Caco-2 (cell line): ENCODE measurements around the gene ZBTB16. TPM values are rescaled to one million over a fixed set of nuclear protein-coding genes. Genes with fewer than 3 reads are reported as not detected.

Experiments used
- BruUV-seq: library from RNA; stranded (reverse); fragments of 400-500 nt; replicated peaks from 2 replicates; lab custom pipeline; 2021; lab: Mats Ljungman, UMichigan
- CTCF ChIA-PET: fragments of 300-600 bp; sonication (Branson Sonifier 250); formaldehyde crosslinking; loops from one replicate; lab custom pipeline; 2022; ENCODE audit warnings: antibody characterized with exemption; lab: Charles Lee
- POLR2A ChIA-PET: fragments of 300-600 bp; sonication (Branson Sonifier 250); formaldehyde crosslinking; loops from one replicate; lab custom pipeline; 2022; ENCODE audit warnings: antibody characterized with exemption; lab: Charles Lee
- DNase-seq, 2 experiments: peaks; one replicate each; pipeline versions ENCODE4 v3.0.0 to v3.0.0-alpha.2; 2020 to 2022
- H3K27me3 ChIP-seq: replicated peaks from 2 replicates; pipeline ENCODE4 v1.6.0; 2011; ENCODE audit warnings: low read length; ENCODE audit not compliant: control insufficient read depth, insufficient read depth
- H3K36me3 ChIP-seq: 2 replicates; pipeline ENCODE4 v1.5.1; 2011; ENCODE audit warnings: low read length; ENCODE audit not compliant: control insufficient read depth, insufficient read depth
- H3K4me1 ChIP-seq: fragments of 250-450 bp; sonication (Bioruptor Pico); 2 replicates; pipeline ENCODE4 v1.5.1; 2020; ENCODE audit warnings: mild to moderate bottlenecking
- H3K4me3 ChIP-seq: 2 replicates; pipeline ENCODE4 v1.5.1; 2011; ENCODE audit warnings: low read depth, mild to moderate bottlenecking, control low read depth, low read length
- H3K9me3 ChIP-seq: fragments of 250-450 bp; sonication (Bioruptor Pico); 2 replicates; pipeline ENCODE4 v1.5.1; 2020; ENCODE audit warnings: mild to moderate bottlenecking, moderate library complexity
- H3K27ac Mint-ChIP-seq: one replicate; pipeline ENCODE4 v1.8.0; 2022; ENCODE audit warnings: mixed read lengths; ENCODE audit not compliant: unreplicated experiment
- H3K27me3 Mint-ChIP-seq: one replicate; pipeline ENCODE4 v1.8.0; 2022; ENCODE audit warnings: mixed read lengths; ENCODE audit not compliant: insufficient read depth, unreplicated experiment
- H3K36me3 Mint-ChIP-seq: one replicate; pipeline ENCODE4 v1.8.0; 2022; ENCODE audit warnings: mild to moderate bottlenecking, mixed read lengths; ENCODE audit not compliant: insufficient read depth, unreplicated experiment
- H3K4me1 Mint-ChIP-seq: one replicate; pipeline ENCODE4 v1.8.0; 2022; ENCODE audit warnings: low read depth, mixed read lengths; ENCODE audit not compliant: unreplicated experiment
- H3K4me3 Mint-ChIP-seq: one replicate; pipeline ENCODE4 v1.8.0; 2022; ENCODE audit warnings: mild to moderate bottlenecking, moderate library complexity, mixed read lengths; ENCODE audit not compliant: unreplicated experiment
- H3K9me3 Mint-ChIP-seq: one replicate; pipeline ENCODE4 v1.8.0; 2022; ENCODE audit warnings: mixed read lengths; ENCODE audit not compliant: unreplicated experiment
- CTCF ChIP-seq, 2 experiments: fragments of 200-600 bp in 1 of 2; IDR thresholded peaks; 1 replicate in 1 of 2; 2 replicates in 1 of 2; pipeline versions ENCODE4 v1.5.1 to v1.8.0; 2011 to 2022; ENCODE audit warnings: antibody characterized with exemption in 1 of 2, control low read depth in 1 of 2, inconsistent platforms in 1 of 2, low read depth in 1 of 2, low read length in 1 of 2, mild to moderate bottlenecking in 1 of 2, moderate library complexity in 1 of 2; ENCODE audit not compliant: insufficient read depth in 1 of 2, severe bottlenecking in 1 of 2, unreplicated experiment in 1 of 2
- intact Hi-C: fragments of 100-400 bp; cut with micrococcal nuclease; formaldehyde crosslinking; loops from one replicate; pipeline ENCODE4 v1.10.0; 2022; ENCODE audit not compliant: unreplicated experiment
- total RNA-seq: library from RNA; stranded (reverse); gene quantifications from 2 replicates; pipeline ENCODE4 v1.2.3, GENCODE V29; 2022

ZBTB16 gene
- total RNA-seq, 1 experiment from 2014 or later = 12.7 TPM

DNA sequence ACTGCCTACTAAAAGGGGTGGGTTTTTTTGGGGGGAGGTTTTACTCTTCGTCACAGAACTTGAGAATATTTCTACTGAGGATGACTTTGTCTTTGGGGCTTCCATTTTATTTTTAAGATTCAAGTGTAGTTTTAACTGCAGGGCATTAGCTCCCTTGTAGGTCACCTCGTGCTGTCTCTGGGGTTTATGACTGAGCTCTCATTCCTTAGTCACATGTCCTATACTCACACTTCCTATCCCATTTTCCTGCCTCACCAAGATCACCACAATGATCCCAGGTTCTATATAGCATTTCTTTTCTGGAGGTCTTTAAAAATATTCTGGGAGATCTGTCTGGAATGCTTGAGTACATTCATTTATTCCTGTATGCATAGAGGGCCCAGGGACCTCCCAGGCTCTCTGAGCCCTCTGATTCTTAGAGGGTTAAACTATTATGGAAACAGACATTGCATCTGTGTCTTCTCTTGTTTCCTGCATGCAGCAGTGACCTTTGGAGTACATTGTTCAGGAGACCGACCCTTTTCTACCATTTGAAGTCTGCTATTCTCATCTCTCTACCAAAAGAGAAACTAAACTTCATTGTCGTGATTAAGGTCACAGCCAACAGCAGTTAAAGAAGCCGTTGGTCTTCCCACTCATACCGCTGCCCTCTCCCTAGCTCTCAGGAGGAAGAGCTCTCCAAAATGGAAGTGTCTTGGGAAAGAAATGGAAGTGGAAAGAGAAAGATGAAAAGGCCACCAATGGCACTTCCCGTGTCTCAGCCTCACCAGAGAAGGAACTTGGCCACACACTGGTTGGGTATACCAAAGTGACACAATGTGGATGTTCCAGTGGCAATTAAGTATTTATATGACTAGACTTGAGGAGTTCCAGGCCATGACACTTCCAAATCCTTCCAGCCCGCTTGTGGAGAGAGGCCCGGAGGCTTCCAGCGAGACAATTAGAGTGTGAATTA is 77.5 kb downstream of the ZBTB16 start:
- intact Hi-C loops = no loop called here
- Histone ChIP-seq H3K4me1 (peaks cover 12% of the 10 kb centered on the region; the same call in 1 of the 2 replicates), H3K9me3 (no peaks in the 10 kb centered on the region), H3K36me3 (no peaks in the 10 kb centered on the region), H3K27me3 (no peaks in the 10 kb centered on the region), H3K4me3 (no peak overlapping the region)
- ChIA-PET POLR2A (interaction anchor here (0.9 kb wide), 1 partner anchor 23 kb away, joined by 5 read pairs; no protein-coding TSS in a partner anchor), CTCF (interaction anchor here (1.0 kb wide), 1 partner anchor 21 kb away, joined by 3 read pairs; no protein-coding TSS in a partner anchor)
- no peak for TF ChIP-seq CTCF (IDR thresholded peaks at IDR 0.05; ENCODE audit: insufficient read depth in 1 of 2, low read depth in 1 of 2, low read length in 1 of 2, severe bottlenecking in 1 of 2, unreplicated experiment in 1 of 2)
- peaks cover 6% of the 10 kb centered on the region for H3K36me3 Mint-ChIP-seq
- H3K4me1 Mint-ChIP-seq = peaks cover 18% of the 10 kb centered on the region
- no peaks in the 10 kb centered on the region for H3K27me3 Mint-ChIP-seq
- no TSS peak for BruUV-seq
- no peak for DNase-seq
- H3K27ac Mint-ChIP-seq = no peak overlapping the region
- no peaks in the 10 kb centered on the region for H3K9me3 Mint-ChIP-seq
- H3K4me3 Mint-ChIP-seq = no peak overlapping the region

DNA sequence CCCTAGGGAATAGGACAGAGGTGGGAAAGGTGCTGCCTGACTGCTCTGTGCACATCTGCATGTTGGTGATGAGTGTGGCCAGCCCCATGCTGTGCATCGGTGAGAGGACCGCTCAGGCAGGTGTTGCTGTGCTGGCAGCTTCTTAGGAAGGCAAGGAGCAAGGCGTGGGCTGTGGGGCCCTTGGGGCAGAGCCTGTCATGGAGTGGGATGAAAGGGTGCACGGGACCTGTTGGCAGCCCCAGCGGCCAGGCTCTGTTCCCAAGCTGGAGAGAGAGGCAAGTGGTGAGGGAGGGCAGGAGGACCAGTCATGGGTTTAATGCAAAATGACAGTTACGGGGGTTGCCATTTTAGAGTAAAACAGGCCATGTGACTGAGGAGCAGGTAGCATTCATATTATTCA is 78.3 kb downstream of the ZBTB16 start:
- Mint-ChIP-seq H3K36me3 (peaks cover 6% of the 10 kb centered on the region), H3K27ac (no peak overlapping the region), H3K9me3 (no peaks in the 10 kb centered on the region), H3K4me3 (no peak overlapping the region), H3K4me1 (peaks cover 18% of the 10 kb centered on the region), H3K27me3 (no peaks in the 10 kb centered on the region)
- no peak for TF ChIP-seq CTCF (IDR thresholded peaks at IDR 0.05; ENCODE audit: insufficient read depth in 1 of 2, low read depth in 1 of 2, low read length in 1 of 2, severe bottlenecking in 1 of 2, unreplicated experiment in 1 of 2)
- Histone ChIP-seq H3K27me3 (no peaks in the 10 kb centered on the region), H3K36me3 (no peaks in the 10 kb centered on the region), H3K9me3 (no peaks in the 10 kb centered on the region), H3K4me1 (peaks cover 12% of the 10 kb centered on the region; the same call in 1 of the 2 replicates), H3K4me3 (no peak overlapping the region)
- ChIA-PET CTCF (no interaction called here), POLR2A (no interaction called here)
- intact Hi-C loops = no loop called here
- no TSS peak for BruUV-seq
- no peak for DNase-seq

DNA sequence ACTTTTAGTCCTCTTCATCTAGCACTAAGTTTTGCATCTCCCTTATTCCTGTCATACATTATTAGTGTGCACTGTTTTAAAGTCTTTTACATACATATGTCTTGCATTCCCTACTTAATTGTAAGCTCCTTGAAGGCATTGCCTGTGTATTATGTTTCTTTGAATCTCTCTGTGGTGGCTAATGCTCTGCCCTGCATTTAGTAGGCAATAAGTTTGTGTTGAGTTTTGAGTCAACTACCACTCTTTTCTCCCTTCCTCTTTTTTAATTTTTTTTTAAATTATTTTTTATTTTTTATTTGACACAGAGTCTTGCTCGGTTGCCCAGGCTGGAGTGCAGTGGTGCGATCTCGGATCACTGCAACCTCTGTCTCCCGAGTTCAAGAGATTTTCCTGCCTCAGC is 78.9 kb downstream of the ZBTB16 start:
- TF ChIP-seq CTCF (IDR thresholded peaks at IDR 0.05; ENCODE audit: insufficient read depth in 1 of 2, low read depth in 1 of 2, low read length in 1 of 2, severe bottlenecking in 1 of 2, unreplicated experiment in 1 of 2) = no peak
- Mint-ChIP-seq H3K4me1 (peaks cover 18% of the 10 kb centered on the region), H3K4me3 (no peak overlapping the region), H3K36me3 (peaks cover 6% of the 10 kb centered on the region), H3K27me3 (no peaks in the 10 kb centered on the region), H3K27ac (no peak overlapping the region), H3K9me3 (no peaks in the 10 kb centered on the region)
- Histone ChIP-seq H3K4me3 (no peak overlapping the region), H3K9me3 (no peaks in the 10 kb centered on the region), H3K36me3 (no peaks in the 10 kb centered on the region), H3K4me1 (peaks cover 12% of the 10 kb centered on the region; the same call in 1 of the 2 replicates), H3K27me3 (no peaks in the 10 kb centered on the region)
- intact Hi-C loops = no loop called here
- BruUV-seq = no TSS peak
- DNase-seq = no peak
- ChIA-PET CTCF (no interaction called here), POLR2A (no interaction called here)
